ENCODE measurements around the gene KCND2.

KCND2 gene

DNA sequence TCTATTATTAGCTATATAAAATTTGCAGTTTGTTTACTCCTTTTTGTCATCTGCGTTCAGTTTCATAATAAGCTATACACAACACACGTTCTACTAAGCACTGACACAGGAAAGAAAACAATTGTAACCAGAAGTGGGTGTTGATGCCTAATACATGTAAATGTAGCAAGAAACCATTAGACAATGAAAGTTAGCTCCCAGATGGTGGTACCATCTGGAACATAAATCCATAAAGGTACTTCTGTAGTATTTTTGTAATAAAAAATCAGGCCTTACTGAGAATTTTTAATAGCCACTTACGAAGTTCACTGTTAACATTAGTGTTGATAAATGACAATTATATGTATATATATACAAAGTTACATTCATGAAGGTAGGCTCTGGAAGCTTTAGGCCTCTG is 194.7 kb downstream of the KCND2 start:
- no peak overlapping the region for H3K4me3 ChIP-seq (ENCODE audit: low read depth, low read length)
- no peak for DNase-seq (ENCODE audit: low read depth)
- TF ChIP-seq CTCF (conservative IDR thresholded peaks at IDR 0.05; ENCODE audit: low read depth, low read length): no peak

- TF ChIP-seq CTCF (conservative IDR thresholded peaks at IDR 0.05; ENCODE audit: low read depth, low read length): no peak
- DNase-seq (ENCODE audit: low read depth): no peak
- no peak overlapping the region for H3K4me3 ChIP-seq (ENCODE audit: low read depth, low read length)
Measured at GRCh38 chr7:120468611-120469010, 195.6 kb downstream of the KCND2 start.

DNA sequence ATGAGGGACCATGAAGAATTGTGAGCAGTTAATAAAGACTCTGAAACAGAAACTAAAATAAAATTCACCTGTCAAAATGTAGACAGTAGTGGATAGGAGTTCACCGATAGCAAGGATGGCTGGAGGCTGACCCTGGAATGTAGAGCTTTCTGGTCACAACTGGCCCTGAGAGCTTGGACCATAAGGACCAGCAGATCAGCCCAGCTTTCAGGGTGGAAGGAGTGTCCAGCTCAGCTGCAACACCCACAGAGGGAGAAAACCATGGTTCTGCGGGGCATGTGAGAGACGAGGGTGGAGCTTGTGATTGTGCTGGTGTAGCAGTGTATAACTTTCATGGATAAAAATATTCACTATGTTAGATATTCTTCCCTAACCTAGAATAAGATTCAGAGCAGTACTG is 199.9 kb downstream of the KCND2 start:
- no peak for DNase-seq (ENCODE audit: low read depth)
- no peak for TF ChIP-seq CTCF (conservative IDR thresholded peaks at IDR 0.05; ENCODE audit: low read depth, low read length)

GRCh38 chr7:120473352-120473751 is 200.4 kb downstream of the KCND2 start:
- TF ChIP-seq CTCF (conservative IDR thresholded peaks at IDR 0.05; ENCODE audit: low read depth, low read length): no peak
- no peak for DNase-seq (ENCODE audit: low read depth)
- no peak overlapping the region for H3K4me3 ChIP-seq (ENCODE audit: low read depth, low read length)

More for the DNA sequence above, 199.9 kb downstream of the KCND2 start:
- no peak overlapping the region for H3K4me3 ChIP-seq (ENCODE audit: low read depth, low read length)

DNA sequence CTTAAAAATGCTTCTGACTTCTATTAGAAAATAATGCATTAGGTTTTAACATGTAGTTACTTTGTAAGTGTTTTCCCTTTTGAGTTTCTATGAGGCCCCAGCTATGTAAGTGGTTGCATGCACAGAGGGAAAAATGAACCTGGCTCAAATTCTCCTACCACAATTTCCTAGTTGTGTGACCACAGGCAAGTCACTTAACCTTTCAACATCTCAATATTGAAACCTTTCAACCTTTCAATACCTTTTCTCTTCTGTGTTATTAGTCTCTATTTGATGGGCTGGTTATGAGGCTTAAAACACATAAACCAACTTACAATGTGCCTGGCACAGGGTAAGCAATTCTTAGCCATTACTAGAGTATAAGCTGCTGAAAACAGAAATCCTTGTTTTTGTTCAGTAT is 203.0 kb downstream of the KCND2 start:
- DNase-seq (ENCODE audit: low read depth): no peak
- H3K4me3 ChIP-seq (ENCODE audit: low read depth, low read length): no peak overlapping the region
- TF ChIP-seq CTCF (conservative IDR thresholded peaks at IDR 0.05; ENCODE audit: low read depth, low read length): no peak

GRCh38 chr7:120480472-120480871 is 207.5 kb downstream of the KCND2 start:
- no peak for DNase-seq (ENCODE audit: low read depth)
- TF ChIP-seq CTCF (conservative IDR thresholded peaks at IDR 0.05; ENCODE audit: low read depth, low read length): no peak
- H3K4me3 ChIP-seq (ENCODE audit: low read depth, low read length): no peak overlapping the region

DNA sequence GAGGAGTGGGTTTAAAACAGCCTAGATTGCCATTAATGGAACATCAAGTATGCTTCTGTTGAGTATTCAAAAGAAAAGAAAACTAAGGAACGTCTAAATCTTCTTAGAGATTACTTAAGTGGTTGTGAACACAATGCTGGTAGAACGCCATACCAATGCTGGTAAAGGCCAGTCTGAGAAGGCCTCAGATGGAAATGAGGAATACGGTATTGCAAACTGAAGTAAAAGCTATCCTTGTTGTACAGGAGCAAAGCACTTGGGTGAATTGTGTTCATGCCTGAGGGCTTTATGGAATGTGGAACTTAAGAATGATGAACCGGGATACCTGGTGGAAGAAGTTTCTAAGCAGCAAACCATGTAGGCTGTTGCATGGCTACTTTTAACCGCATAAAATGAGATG is 208.0 kb downstream of the KCND2 start:
- TF ChIP-seq CTCF (conservative IDR thresholded peaks at IDR 0.05; ENCODE audit: low read depth, low read length): no peak
- DNase-seq (ENCODE audit: low read depth): no peak
- H3K4me3 ChIP-seq (ENCODE audit: low read depth, low read length): no peak overlapping the region
